BLaER1 (cell line): Measurements from ENCODE around the gene EIF5A.
A peak's percentile ranks its signal among the peaks of the same experiment; 100 is the strongest.

Experiments used
- H3K27ac ChIP-seq: shearing (Covaris generic); formaldehyde crosslinking; 2 replicates; pipeline ENCODE4 v1.8.1; 2022
- H3K27me3 ChIP-seq: shearing (Covaris generic); formaldehyde crosslinking; 2 replicates; pipeline ENCODE4 v1.8.1; 2022
- H3K36me3 ChIP-seq: shearing (Covaris generic); formaldehyde crosslinking; 2 replicates; pipeline ENCODE4 v1.8.1; 2022
- H3K4me1 ChIP-seq: shearing (Covaris generic); formaldehyde crosslinking; 2 replicates; pipeline ENCODE4 v1.8.1; 2022
- H3K4me2 ChIP-seq: shearing (Covaris generic); formaldehyde crosslinking; 2 replicates; pipeline ENCODE4 v1.8.1; 2022
- H3K4me3 ChIP-seq: shearing (Covaris generic); formaldehyde crosslinking; 2 replicates; pipeline ENCODE4 v1.8.1; 2022
- H3K9ac ChIP-seq: shearing (Covaris generic); formaldehyde crosslinking; 2 replicates; pipeline ENCODE4 v1.8.1; 2022
- H3K9me3 ChIP-seq: shearing (Covaris generic); formaldehyde crosslinking; 2 replicates; pipeline ENCODE4 v1.8.1; 2022
- H4K20me1 ChIP-seq: shearing (Covaris generic); formaldehyde crosslinking; 2 replicates; pipeline ENCODE4 v1.8.1; 2022
- Cebpa-rat ChIP-seq: shearing (Covaris generic); IDR thresholded peaks from 2 replicates; pipeline ENCODE4 v1.8.1; 2022

EIF5A gene

GRCh38 chr17:7318121-7318860 is 10.9 kb downstream of the EIF5A start:
- no peak overlapping the region for H3K4me2 ChIP-seq
- no peak overlapping the region for H3K9ac ChIP-seq
- no peak overlapping the region for H3K4me3 ChIP-seq
- H3K27ac ChIP-seq = no peak overlapping the region
- no peak for TF ChIP-seq Cebpa-rat
- peaks cover 23% of the 10 kb centered on the region for H3K4me1 ChIP-seq
- H4K20me1 ChIP-seq = peaks cover 17% of the 10 kb centered on the region
- no peaks in the 10 kb centered on the region for H3K27me3 ChIP-seq
- H3K36me3 ChIP-seq = peaks cover 83% of the 10 kb centered on the region
- no peaks in the 10 kb centered on the region for H3K9me3 ChIP-seq

- Histone ChIP-seq H3K36me3 (peaks cover 97% of the 10 kb centered on the region), H3K4me3 (no peak overlapping the region), H3K4me2 (no peak overlapping the region), H4K20me1 (peaks cover 10% of the 10 kb centered on the region; the same call in 1 of the 2 replicates), H3K4me1 (no peaks in the 10 kb centered on the region; the same call in 1 of the 2 replicates), H3K9me3 (no peaks in the 10 kb centered on the region), H3K27me3 (no peaks in the 10 kb centered on the region), H3K9ac (no peak overlapping the region), H3K27ac (no peak overlapping the region)
- TF ChIP-seq Cebpa-rat = no peak
Measured at GRCh38 chr17:7321466-7321865, 14.0 kb downstream of the EIF5A start.

- H3K36me3 ChIP-seq = peaks cover 91% of the 10 kb centered on the region
- H4K20me1 ChIP-seq = peaks cover 10% of the 10 kb centered on the region; the same call in 1 of the 2 replicates
- H3K4me2 ChIP-seq = no peak overlapping the region
- no peak overlapping the region for H3K4me3 ChIP-seq
- no peaks in the 10 kb centered on the region for H3K9me3 ChIP-seq
- H3K9ac ChIP-seq = no peak overlapping the region
- TF ChIP-seq Cebpa-rat = no peak
- peaks cover 2% of the 10 kb centered on the region; the same call in 1 of the 2 replicates for H3K4me1 ChIP-seq
- H3K27ac ChIP-seq = no peak overlapping the region
- no peaks in the 10 kb centered on the region for H3K27me3 ChIP-seq
Measured at GRCh38 chr17:7322520-7323194, 15.2 kb downstream of the EIF5A start.

- Histone ChIP-seq H3K9me3 (no peaks in the 10 kb centered on the region), H3K4me2 (no peak overlapping the region), H3K27ac (no peak overlapping the region), H3K4me3 (no peak overlapping the region), H4K20me1 (peaks cover 10% of the 10 kb centered on the region; the same call in 1 of the 2 replicates), H3K9ac (no peak overlapping the region), H3K36me3 (peaks cover 79% of the 10 kb centered on the region), H3K27me3 (no peaks in the 10 kb centered on the region), H3K4me1 (peaks cover 13% of the 10 kb centered on the region)
- no peak for TF ChIP-seq Cebpa-rat
Measured at GRCh38 chr17:7323731-7324437, 16.5 kb downstream of the EIF5A start.

- no peak for TF ChIP-seq Cebpa-rat
- Histone ChIP-seq H4K20me1 (peaks cover 10% of the 10 kb centered on the region; the same call in 1 of the 2 replicates), H3K4me2 (no peak overlapping the region), H3K4me1 (peaks cover 13% of the 10 kb centered on the region), H3K9me3 (no peaks in the 10 kb centered on the region), H3K27ac (no peak overlapping the region), H3K36me3 (peaks cover 73% of the 10 kb centered on the region), H3K9ac (no peak overlapping the region), H3K4me3 (no peak overlapping the region), H3K27me3 (no peaks in the 10 kb centered on the region)
Measured at GRCh38 chr17:7324438-7324779, 17.0 kb downstream of the EIF5A start.

- TF ChIP-seq Cebpa-rat = no peak
- H3K9me3 ChIP-seq = no peaks in the 10 kb centered on the region
- H3K27ac ChIP-seq = no peak overlapping the region
- H3K4me2 ChIP-seq = no peak overlapping the region
- H3K9ac ChIP-seq = no peak overlapping the region
- peaks cover 69% of the 10 kb centered on the region for H3K36me3 ChIP-seq
- H3K27me3 ChIP-seq = no peaks in the 10 kb centered on the region
- H4K20me1 ChIP-seq = peaks cover 10% of the 10 kb centered on the region; the same call in 1 of the 2 replicates
- peaks cover 13% of the 10 kb centered on the region for H3K4me1 ChIP-seq
- no peak overlapping the region for H3K4me3 ChIP-seq
Measured at GRCh38 chr17:7325031-7325528, 17.7 kb downstream of the EIF5A start.

- Histone ChIP-seq H3K4me1 (peaks cover 22% of the 10 kb centered on the region), H3K9me3 (no peaks in the 10 kb centered on the region), H3K27me3 (no peaks in the 10 kb centered on the region), H3K4me2 (no peak overlapping the region), H4K20me1 (peaks cover 10% of the 10 kb centered on the region; the same call in 1 of the 2 replicates), H3K27ac (no peak overlapping the region), H3K36me3 (peaks cover 58% of the 10 kb centered on the region), H3K4me3 (no peak overlapping the region), H3K9ac (peak overlapping the region; percentile 88; the same call in 1 of the 2 replicates)
- no peak for TF ChIP-seq Cebpa-rat
Measured at GRCh38 chr17:7326186-7326585, 18.8 kb downstream of the EIF5A start.

- no peak overlapping the region for H3K27ac ChIP-seq
- peaks cover 31% of the 10 kb centered on the region for H3K4me1 ChIP-seq
- no peak overlapping the region for H3K4me3 ChIP-seq
- no peaks in the 10 kb centered on the region for H3K9me3 ChIP-seq
- no peaks in the 10 kb centered on the region for H3K27me3 ChIP-seq
- peaks cover 49% of the 10 kb centered on the region for H3K36me3 ChIP-seq
- peak overlapping the region; percentile 88; the same call in 1 of the 2 replicates for H3K9ac ChIP-seq
- no peak overlapping the region for H3K4me2 ChIP-seq
- no peak for TF ChIP-seq Cebpa-rat
- H4K20me1 ChIP-seq = peaks cover 10% of the 10 kb centered on the region; the same call in 1 of the 2 replicates
Measured at GRCh38 chr17:7327056-7327455, 19.6 kb downstream of the EIF5A start.

GRCh38 chr17:7327501-7327900 is 20.1 kb downstream of the EIF5A start:
- no peak for TF ChIP-seq Cebpa-rat
- no peaks in the 10 kb centered on the region for H3K9me3 ChIP-seq
- no peak overlapping the region for H3K4me3 ChIP-seq
- peaks cover 45% of the 10 kb centered on the region for H3K36me3 ChIP-seq
- H3K27ac ChIP-seq = no peak overlapping the region
- H4K20me1 ChIP-seq = peaks cover 10% of the 10 kb centered on the region; the same call in 1 of the 2 replicates
- peak overlapping the region; percentile 83; the same call in 1 of the 2 replicates for H3K4me2 ChIP-seq
- peak overlapping the region; percentile 88; the same call in 1 of the 2 replicates for H3K9ac ChIP-seq
- peaks cover 35% of the 10 kb centered on the region for H3K4me1 ChIP-seq
- H3K27me3 ChIP-seq = no peaks in the 10 kb centered on the region
